ENCODE results near the gene RNU1-3. TPM values are rescaled to one million over a fixed set of nuclear protein-coding genes. Genes with fewer than 3 reads are reported as not detected.

The RNU1-3 gene
- total and polyA plus RNA-seq, 2 of the 13 experiments (the other 11 are each of a cell fraction or from before 2014, with no cell fraction given): under 0.01 to 11,018 TPM

DNA sequence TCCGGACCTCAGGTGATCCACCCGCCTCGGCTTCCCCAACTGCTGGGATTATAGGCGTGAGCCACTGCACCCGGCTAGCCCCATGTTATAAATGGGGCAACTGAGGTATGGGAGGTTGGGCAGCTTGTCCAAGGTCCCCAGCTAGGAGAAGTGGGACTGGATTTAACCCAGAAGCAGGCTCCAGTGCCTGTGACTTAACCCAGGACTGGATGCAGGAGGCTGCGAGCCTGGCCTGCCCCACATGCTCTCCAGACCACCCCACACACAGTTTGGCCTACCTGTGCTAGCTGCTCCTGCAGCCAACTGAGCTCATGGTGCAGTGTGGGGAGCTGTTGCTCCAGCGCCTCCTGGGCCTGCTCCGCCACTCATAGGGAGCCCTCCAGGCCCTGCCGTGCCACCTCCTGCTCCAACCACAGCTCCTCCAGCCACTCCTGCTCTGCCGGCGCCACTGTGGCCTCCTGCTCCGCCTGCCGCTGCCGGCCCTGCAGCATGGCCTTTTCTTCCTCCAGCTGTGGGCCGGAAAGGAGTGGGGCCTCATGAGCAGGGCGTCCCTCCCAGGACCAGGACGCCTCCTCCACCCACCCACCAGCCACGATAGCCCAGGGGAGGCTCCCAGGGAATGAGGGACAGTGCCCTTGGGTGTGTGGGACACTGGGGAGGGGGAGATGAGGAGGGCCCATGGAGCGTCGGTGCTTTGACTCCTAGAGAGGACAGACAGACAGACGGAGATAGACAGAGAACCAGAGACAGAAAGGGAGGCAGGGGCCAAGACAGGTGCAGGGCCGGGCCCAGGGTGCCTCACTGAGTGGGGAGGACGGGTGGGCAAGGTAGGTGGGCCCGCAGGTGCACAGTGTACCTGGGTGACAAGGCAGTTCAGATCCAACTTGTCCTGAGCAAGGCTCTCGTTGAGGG is 41.0 kb downstream of the RNU1-3 start (continued):
- TF ChIP-seq CHCHD3 (CRISPR knock-in tag; IDR thresholded peaks at IDR 0.05) (0 out of 2 replicates have a peak, but pooled peaks have one; percentile 69), ESRRA (CRISPR knock-in tag; IDR thresholded peaks at IDR 0.05; ENCODE audit: low read depth) (no peak), ZNF136 (CRISPR knock-in tag; IDR thresholded peaks at IDR 0.05; ENCODE audit: low read depth) (no peak), ZNF574 (CRISPR knock-in tag; IDR thresholded peaks at IDR 0.05) (0 out of 2 replicates have a peak, but pooled peaks have one; percentile 2), ZXDC (CRISPR knock-in tag; IDR thresholded peaks at IDR 0.05) (0 out of 2 replicates have a peak, but pooled peaks have one; percentile 57), AGO2 (optimal IDR thresholded peaks at IDR 0.05; ENCODE audit: low read depth, low read length) (peak; percentile 97), TFE3 (CRISPR knock-in tag; IDR thresholded peaks at IDR 0.05) (no peak), TBX2 (CRISPR knock-in tag; IDR thresholded peaks at IDR 0.05; ENCODE audit: borderline replicate concordance) (peak; percentile 40; the same call in 1 of the 2 replicates), CENPBD1 (CRISPR knock-in tag; IDR thresholded peaks at IDR 0.05; ENCODE audit: borderline replicate concordance, low read depth) (no peak), PITX1 (CRISPR knock-in tag; IDR thresholded peaks at IDR 0.05) (peak; percentile 36; the same call in 1 of the 2 replicates)
- TF ChIP-seq, protein P1, sequence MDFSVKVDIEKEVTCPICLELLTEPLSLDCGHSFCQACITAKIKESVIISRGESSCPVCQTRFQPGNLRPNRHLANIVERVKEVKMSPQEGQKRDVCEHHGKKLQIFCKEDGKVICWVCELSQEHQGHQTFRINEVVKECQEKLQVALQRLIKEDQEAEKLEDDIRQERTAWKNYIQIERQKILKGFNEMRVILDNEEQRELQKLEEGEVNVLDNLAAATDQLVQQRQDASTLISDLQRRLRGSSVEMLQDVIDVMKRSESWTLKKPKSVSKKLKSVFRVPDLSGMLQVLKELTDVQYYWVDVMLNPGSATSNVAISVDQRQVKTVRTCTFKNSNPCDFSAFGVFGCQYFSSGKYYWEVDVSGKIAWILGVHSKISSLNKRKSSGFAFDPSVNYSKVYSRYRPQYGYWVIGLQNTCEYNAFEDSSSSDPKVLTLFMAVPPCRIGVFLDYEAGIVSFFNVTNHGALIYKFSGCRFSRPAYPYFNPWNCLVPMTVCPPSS (IDR thresholded peaks at IDR 0.05): no peak
- TF ChIP-seq, protein P2, sequence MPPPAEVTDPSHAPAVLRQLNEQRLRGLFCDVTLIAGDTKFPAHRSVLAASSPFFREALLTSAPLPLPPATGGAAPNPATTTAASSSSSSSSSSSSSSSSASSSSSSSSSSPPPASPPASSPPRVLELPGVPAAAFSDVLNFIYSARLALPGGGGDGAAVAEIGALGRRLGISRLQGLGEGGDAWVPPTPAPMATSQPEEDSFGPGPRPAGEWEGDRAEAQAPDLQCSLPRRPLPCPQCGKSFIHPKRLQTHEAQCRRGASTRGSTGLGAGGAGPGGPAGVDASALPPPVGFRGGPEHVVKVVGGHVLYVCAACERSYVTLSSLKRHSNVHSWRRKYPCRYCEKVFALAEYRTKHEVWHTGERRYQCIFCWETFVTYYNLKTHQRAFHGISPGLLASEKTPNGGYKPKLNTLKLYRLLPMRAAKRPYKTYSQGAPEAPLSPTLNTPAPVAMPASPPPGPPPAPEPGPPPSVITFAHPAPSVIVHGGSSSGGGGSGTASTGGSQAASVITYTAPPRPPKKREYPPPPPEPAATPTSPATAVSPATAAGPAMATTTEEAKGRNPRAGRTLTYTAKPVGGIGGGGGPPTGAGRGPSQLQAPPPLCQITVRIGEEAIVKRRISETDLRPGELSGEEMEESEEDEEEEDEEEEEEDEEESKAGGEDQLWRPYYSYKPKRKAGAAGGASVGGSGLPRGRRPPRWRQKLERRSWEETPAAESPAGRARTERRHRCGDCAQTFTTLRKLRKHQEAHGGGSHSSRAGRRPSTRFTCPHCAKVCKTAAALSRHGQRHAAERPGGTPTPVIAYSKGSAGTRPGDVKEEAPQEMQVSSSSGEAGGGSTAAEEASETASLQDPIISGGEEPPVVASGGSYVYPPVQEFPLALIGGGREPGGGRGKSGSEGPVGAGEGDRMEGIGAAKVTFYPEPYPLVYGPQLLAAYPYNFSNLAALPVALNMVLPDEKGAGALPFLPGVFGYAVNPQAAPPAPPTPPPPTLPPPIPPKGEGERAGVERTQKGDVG (CRISPR knock-in tag; IDR thresholded peaks at IDR 0.05; ENCODE audit: borderline replicate concordance): no peak

All from HepG2 (cell line).